Nephron (organoid): Measurements from ENCODE around the gene CRYBA4.

ENCODE experiments used
- H3K27ac Mint-ChIP-seq, 3 experiments: 2 replicates each; pipeline ENCODE4 v1.8.0; 2020; ENCODE audit warnings: mixed read lengths in 3 of 3, mild to moderate bottlenecking in 2 of 3, moderate library complexity in 1 of 3
- H3K27me3 Mint-ChIP-seq: 2 replicates; pipeline ENCODE4 v1.8.0; 2021; ENCODE audit warnings: low read depth, mild to moderate bottlenecking, moderate library complexity, mixed read lengths
- H3K36me3 Mint-ChIP-seq: 2 replicates; pipeline ENCODE4 v1.8.0; 2020; ENCODE audit warnings: low read depth, mixed read lengths
- H3K4me1 Mint-ChIP-seq: 2 replicates; pipeline ENCODE4 v1.8.0; 2020; ENCODE audit warnings: mixed read lengths
- H3K4me3 Mint-ChIP-seq, 3 experiments: 2 replicates each; pipeline ENCODE4 v1.8.0; 2020; ENCODE audit warnings: mild to moderate bottlenecking in 3 of 3, mixed read lengths in 3 of 3, moderate library complexity in 2 of 3
- H3K9me3 Mint-ChIP-seq: 2 replicates; pipeline ENCODE4 v1.8.0; 2020; ENCODE audit warnings: mixed read lengths
- CTCF ChIP-seq, 3 experiments: fragments of 200-600 bp; sonication (generic); IDR thresholded peaks; one replicate each; pipeline ENCODE4 v1.5.0; 2021; ENCODE audit warnings: antibody characterized with exemption in 3 of 3; ENCODE audit not compliant: unreplicated experiment in 3 of 3

The CRYBA4 gene

GRCh38 chr22:26670459-26670858 is 48.7 kb downstream of the CRYBA4 start:
- Mint-ChIP-seq H3K27ac (peak overlapping the region; percentile 53 to 100 (median 99)), H3K27me3 (no peaks in the 10 kb centered on the region), H3K9me3 (no peaks in the 10 kb centered on the region), H3K4me3 (peak overlapping the region; percentile 42 to 51 (median 46)), H3K4me1 (peaks cover 48% of the 10 kb centered on the region), H3K36me3 (no peaks in the 10 kb centered on the region)
- no peak for TF ChIP-seq CTCF (IDR thresholded peaks at IDR 0.05; ENCODE audit: unreplicated experiment in 3 of 3)

GRCh38 chr22:26671317-26672059 is 49.7 kb downstream of the CRYBA4 start:
- Mint-ChIP-seq H3K4me1 (peaks cover 45% of the 10 kb centered on the region), H3K27ac (peak overlapping the region; percentile 99 to 100 (median 99)), H3K9me3 (no peaks in the 10 kb centered on the region), H3K27me3 (no peaks in the 10 kb centered on the region), H3K4me3 (peak overlapping the region; percentile 21 to 92 (median 21)), H3K36me3 (peaks cover 3% of the 10 kb centered on the region)
- no peak for TF ChIP-seq CTCF (IDR thresholded peaks at IDR 0.05; ENCODE audit: unreplicated experiment in 3 of 3)

- H3K4me1 Mint-ChIP-seq = peaks cover 45% of the 10 kb centered on the region
- H3K27me3 Mint-ChIP-seq = no peaks in the 10 kb centered on the region
- H3K27ac Mint-ChIP-seq = peak overlapping the region; percentile 99 to 100 (median 99)
- no peaks in the 10 kb centered on the region for H3K9me3 Mint-ChIP-seq
- peak overlapping the region; percentile 92 to 97 (median 96) for H3K4me3 Mint-ChIP-seq
- H3K36me3 Mint-ChIP-seq = peaks cover 3% of the 10 kb centered on the region
- TF ChIP-seq CTCF (IDR thresholded peaks at IDR 0.05; ENCODE audit: unreplicated experiment in 3 of 3) = no peak
Measured at GRCh38 chr22:26672060-26672471, 50.3 kb downstream of the CRYBA4 start.

GRCh38 chr22:26672590-26673468 is 51.1 kb downstream of the CRYBA4 start:
- Mint-ChIP-seq H3K36me3 (peaks cover 3% of the 10 kb centered on the region), H3K4me3 (peak overlapping the region; percentile 92 to 97 (median 96)), H3K27ac (peak overlapping the region; percentile 99 to 100 (median 99)), H3K27me3 (no peaks in the 10 kb centered on the region), H3K4me1 (peaks cover 45% of the 10 kb centered on the region), H3K9me3 (no peaks in the 10 kb centered on the region)
- peak; percentile 61 to 71 (median 61) for TF ChIP-seq CTCF (IDR thresholded peaks at IDR 0.05; ENCODE audit: unreplicated experiment in 3 of 3)

- peaks cover 45% of the 10 kb centered on the region for H3K4me1 Mint-ChIP-seq
- H3K36me3 Mint-ChIP-seq = peaks cover 3% of the 10 kb centered on the region
- H3K27me3 Mint-ChIP-seq = no peaks in the 10 kb centered on the region
- TF ChIP-seq CTCF (IDR thresholded peaks at IDR 0.05; ENCODE audit: unreplicated experiment in 3 of 3) = no peak
- H3K4me3 Mint-ChIP-seq = peak overlapping the region; percentile 92 to 97 (median 96)
- H3K27ac Mint-ChIP-seq = peak overlapping the region; percentile 99 to 100 (median 99)
- H3K9me3 Mint-ChIP-seq = no peaks in the 10 kb centered on the region
Measured at GRCh38 chr22:26673486-26673885, 51.7 kb downstream of the CRYBA4 start.
